ENCODE measurements around the gene HYAL1.

DNA sequence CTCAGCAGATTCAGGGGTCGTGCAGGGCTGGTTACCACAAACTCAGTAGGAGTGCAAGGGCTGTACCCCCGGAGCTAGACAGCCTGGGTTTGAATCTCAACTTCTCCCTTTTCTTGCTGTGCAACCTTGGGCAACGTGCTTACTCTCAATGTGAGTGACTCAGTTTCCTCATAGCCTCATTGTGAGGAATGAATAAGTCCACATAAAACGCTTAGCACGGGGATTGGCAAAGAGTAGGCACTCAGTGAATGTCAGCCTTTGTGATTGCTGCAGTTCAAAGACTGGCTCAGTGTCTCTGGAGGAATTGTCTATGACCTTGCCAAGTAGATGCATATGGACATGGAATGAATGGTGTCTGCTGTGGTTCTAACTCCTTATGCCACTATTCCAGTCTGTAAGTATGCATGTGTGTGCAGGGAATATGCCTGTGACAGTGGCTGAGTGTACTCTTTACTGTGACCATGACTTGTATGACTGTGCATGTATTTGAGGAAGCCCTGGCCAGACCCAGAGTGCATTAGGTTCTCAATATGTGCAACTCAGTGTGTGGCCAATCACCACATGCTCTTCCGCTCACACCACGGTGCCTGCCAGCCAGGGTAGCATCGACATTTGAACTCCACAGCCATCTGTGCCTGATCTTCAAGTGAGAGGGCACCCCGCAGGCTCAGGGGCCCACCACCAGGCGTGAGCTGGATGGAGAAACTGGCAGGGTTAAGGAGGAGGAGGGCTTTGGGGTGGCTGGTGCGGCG lies 3.3 kb downstream of the HYAL1 start:
- TF ChIP-seq POLR2A (IDR thresholded peaks at IDR 0.05) (no peak), POLR2AphosphoS5 (IDR thresholded peaks at IDR 0.05) (no peak)
- TF ChIP-seq, protein P1, sequence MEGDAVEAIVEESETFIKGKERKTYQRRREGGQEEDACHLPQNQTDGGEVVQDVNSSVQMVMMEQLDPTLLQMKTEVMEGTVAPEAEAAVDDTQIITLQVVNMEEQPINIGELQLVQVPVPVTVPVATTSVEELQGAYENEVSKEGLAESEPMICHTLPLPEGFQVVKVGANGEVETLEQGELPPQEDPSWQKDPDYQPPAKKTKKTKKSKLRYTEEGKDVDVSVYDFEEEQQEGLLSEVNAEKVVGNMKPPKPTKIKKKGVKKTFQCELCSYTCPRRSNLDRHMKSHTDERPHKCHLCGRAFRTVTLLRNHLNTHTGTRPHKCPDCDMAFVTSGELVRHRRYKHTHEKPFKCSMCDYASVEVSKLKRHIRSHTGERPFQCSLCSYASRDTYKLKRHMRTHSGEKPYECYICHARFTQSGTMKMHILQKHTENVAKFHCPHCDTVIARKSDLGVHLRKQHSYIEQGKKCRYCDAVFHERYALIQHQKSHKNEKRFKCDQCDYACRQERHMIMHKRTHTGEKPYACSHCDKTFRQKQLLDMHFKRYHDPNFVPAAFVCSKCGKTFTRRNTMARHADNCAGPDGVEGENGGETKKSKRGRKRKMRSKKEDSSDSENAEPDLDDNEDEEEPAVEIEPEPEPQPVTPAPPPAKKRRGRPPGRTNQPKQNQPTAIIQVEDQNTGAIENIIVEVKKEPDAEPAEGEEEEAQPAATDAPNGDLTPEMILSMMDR (IDR thresholded peaks at IDR 0.05): no peak

Data from prostate gland (tissue), 2 donors.